H1 (cell line): ENCODE measurements around the gene ADAMTS17. TPM values are rescaled to one million over a fixed set of nuclear protein-coding genes. Genes with fewer than 3 reads are reported as not detected.

ENCODE experiments used
- CTCF ChIA-PET: fragments of 300-600 bp; sonication (Branson Sonifier 250); formaldehyde crosslinking; loops from one replicate; lab custom pipeline; 2021; ENCODE audit not compliant: partially characterized antibody; lab: Charles Lee
- POLR2A ChIA-PET: fragments of 300-600 bp; sonication (Branson Sonifier 250); formaldehyde crosslinking; loops from one replicate; lab custom pipeline; 2021; ENCODE audit warnings: inconsistent platforms; ENCODE audit not compliant: partially characterized antibody; lab: Charles Lee
- DNase-seq, 2 experiments: peaks; one replicate each; pipeline versions ENCODE4 v3.0.0 to v3.0.0-alpha.2; 2010 to 2022; ENCODE audit warnings: low spot score in 2 of 2, low read depth in 1 of 2, mixed read lengths in 1 of 2
- FAIRE-seq: peaks from 2 replicates; lab custom pipeline; 2011; peaks lifted over from hg19 to GRCh38; lab: Jason Lieb, UNC
- H2AFZ ChIP-seq: 2 replicates; pipeline ENCODE4 v1.8.1; 2012; ENCODE audit warnings: low read length, inconsistent platforms
- H2AK5ac ChIP-seq: 2 replicates; pipeline ENCODE4 v1.6.1; 2013; ENCODE audit warnings: low read depth, low read length
- H2BK120ac ChIP-seq: replicated peaks from 2 replicates; pipeline ENCODE3; 2013; ENCODE audit warnings: low read depth, low read length, inconsistent platforms
- H2BK12ac ChIP-seq: 2 replicates; pipeline ENCODE4 v1.6.1; 2013; ENCODE audit warnings: low read depth, low read length
- H2BK15ac ChIP-seq: 2 replicates; pipeline ENCODE4 v1.6.1; 2013; ENCODE audit warnings: low read length
- H2BK20ac ChIP-seq: 2 replicates; pipeline ENCODE4 v1.6.1; 2013; ENCODE audit warnings: low read length
- H2BK5ac ChIP-seq: 2 replicates; pipeline ENCODE4 v1.6.1; 2013; ENCODE audit warnings: low read depth, low read length
- H3K14ac ChIP-seq: 2 replicates; pipeline ENCODE4 v1.6.1; 2013; ENCODE audit warnings: inconsistent platforms; ENCODE audit not compliant: insufficient read length
- H3K18ac ChIP-seq: 2 replicates; pipeline ENCODE4 v1.6.1; 2013; ENCODE audit warnings: low read length; ENCODE audit errors: extremely low read depth
- H3K23ac ChIP-seq: 2 replicates; pipeline ENCODE4 v1.6.1; 2013; ENCODE audit warnings: inconsistent platforms; ENCODE audit not compliant: insufficient read length
- H3K23me2 ChIP-seq: 2 replicates; pipeline ENCODE4 v1.6.1; 2013; ENCODE audit warnings: low read depth, low read length
- H3K27ac ChIP-seq: 2 replicates; pipeline ENCODE4 v1.6.1; 2011; ENCODE audit warnings: low read depth, low read length, inconsistent platforms
- H3K27me3 ChIP-seq, 4 experiments: replicated peaks in 1 of 4; 1 replicate in 1 of 4; 2 replicates in 3 of 4; pipeline versions ENCODE4 v1.6.1 to v1.8.1; 2011 to 2013; ENCODE audit warnings: low read length in 3 of 4, mild to moderate bottlenecking in 3 of 4, inconsistent platforms in 2 of 4, mixed read lengths in 2 of 4, moderate library complexity in 1 of 4; ENCODE audit not compliant: control insufficient read depth in 3 of 4, insufficient read depth in 3 of 4; ENCODE audit errors: extremely low read depth in 1 of 4
- H3K36me3 ChIP-seq, 4 experiments: 2 replicates each; pipeline versions ENCODE4 v1.6.1 to v1.8.1; 2011 to 2013; ENCODE audit warnings: mild to moderate bottlenecking in 4 of 4, low read length in 3 of 4, moderate library complexity in 2 of 4, control low read depth in 1 of 4, inconsistent platforms in 1 of 4; ENCODE audit not compliant: insufficient read depth in 4 of 4, control insufficient read depth in 2 of 4
- H3K4ac ChIP-seq: replicated peaks from 2 replicates; pipeline ENCODE3; 2013; ENCODE audit warnings: low read length, low read depth, mixed read lengths, inconsistent platforms; ENCODE audit not compliant: insufficient read length
- H3K4me1 ChIP-seq, 4 experiments: replicated peaks in 1 of 4; 1 replicate in 1 of 4; 2 replicates in 3 of 4; pipeline versions ENCODE4 v1.6.1 to v1.8.1; 2011 to 2013; ENCODE audit warnings: low read length in 3 of 4, inconsistent platforms in 2 of 4, mixed read lengths in 1 of 4; ENCODE audit not compliant: insufficient read depth in 4 of 4, control insufficient read depth in 3 of 4
- H3K4me2 ChIP-seq, 2 experiments: 2 replicates each; pipeline versions ENCODE4 v1.6.1 to v1.8.1; 2011 to 2013; ENCODE audit warnings: low read depth in 2 of 2, low read length in 2 of 2, control low read depth in 1 of 2, inconsistent platforms in 1 of 2, mild to moderate bottlenecking in 1 of 2; ENCODE audit not compliant: insufficient read depth in 1 of 2
- H3K4me3 ChIP-seq, 4 experiments: fragments of 200-600, 300-600 bp in 1 of 4; sonication (generic), shearing (Covaris generic), sonication (Bioruptor Twin) in 1 of 4; 2 replicates each; pipeline versions ENCODE4 v1.5.1 to v1.8.1; 2011 to 2016; ENCODE audit warnings: low read length in 4 of 4, low read depth in 3 of 4, control low read depth in 2 of 4, inconsistent platforms in 2 of 4, mild to moderate bottlenecking in 2 of 4, mixed read lengths in 1 of 4, moderate library complexity in 1 of 4; ENCODE audit not compliant: insufficient read depth in 2 of 4; ENCODE audit errors: extremely low read depth in 1 of 4
- H3K56ac ChIP-seq: replicated peaks from 2 replicates; pipeline ENCODE3; 2013; ENCODE audit warnings: low read depth, mild to moderate bottlenecking, mixed read lengths, low read length, inconsistent platforms; ENCODE audit not compliant: insufficient read length
- H3K79me1 ChIP-seq: 2 replicates; pipeline ENCODE4 v1.6.1; 2013; ENCODE audit warnings: low read depth, low read length, control low read depth
- H3K79me2 ChIP-seq, 2 experiments: 2 replicates each; pipeline versions ENCODE4 v1.6.1 to v1.8.1; 2012 to 2013; ENCODE audit warnings: low read length in 2 of 2, mild to moderate bottlenecking in 2 of 2, inconsistent platforms in 1 of 2; ENCODE audit not compliant: insufficient read depth in 2 of 2, control insufficient read depth in 1 of 2
- H3K9ac ChIP-seq, 4 experiments: replicated peaks in 1 of 4; 1 replicate in 1 of 4; 2 replicates in 3 of 4; pipeline versions ENCODE4 v1.6.1 to v1.8.1; 2011 to 2013; ENCODE audit warnings: low read depth in 3 of 4, low read length in 3 of 4, control low read depth in 2 of 4, mild to moderate bottlenecking in 2 of 4, moderate library complexity in 2 of 4, inconsistent platforms in 1 of 4; ENCODE audit errors: extremely low read depth in 1 of 4
- H3K9me3 ChIP-seq, 2 experiments: 2 replicates each; pipeline versions ENCODE4 v1.6.1 to v1.8.1; 2012 to 2013; ENCODE audit warnings: mild to moderate bottlenecking in 2 of 2, moderate library complexity in 2 of 2, control low read depth in 1 of 2, inconsistent platforms in 1 of 2, low read depth in 1 of 2, low read length in 1 of 2, mixed read lengths in 1 of 2; ENCODE audit not compliant: insufficient read depth in 2 of 2
- H4K20me1 ChIP-seq, 2 experiments: replicated peaks in 1 of 2; 2 replicates each; pipeline versions ENCODE3 to v1.8.1; 2011 to 2013; ENCODE audit warnings: inconsistent platforms in 2 of 2, low read length in 2 of 2, mild to moderate bottlenecking in 1 of 2; ENCODE audit not compliant: insufficient read depth in 2 of 2, control insufficient read depth in 1 of 2
- H4K5ac ChIP-seq: 2 replicates; pipeline ENCODE4 v1.6.1; 2013; ENCODE audit warnings: low read length, low read depth, mixed read lengths, inconsistent platforms; ENCODE audit not compliant: insufficient read length
- H4K8ac ChIP-seq: 2 replicates; pipeline ENCODE4 v1.8.0; 2013; ENCODE audit warnings: mild to moderate bottlenecking, moderate library complexity, low read length, inconsistent platforms; ENCODE audit not compliant: insufficient read depth; ENCODE audit errors: extremely low read depth
- H4K91ac ChIP-seq: replicated peaks from 2 replicates; pipeline ENCODE3; 2013; ENCODE audit warnings: low read length, mixed read lengths, inconsistent platforms; ENCODE audit not compliant: insufficient read length
- BCL11A ChIP-seq, 2 experiments: IDR thresholded peaks; one replicate each; pipeline ENCODE4 v1.6.1; 2011; ENCODE audit warnings: low read depth in 2 of 2, low read length in 2 of 2, mild to moderate bottlenecking in 2 of 2
- BRCA1 ChIP-seq: IDR thresholded peaks from 2 replicates; pipeline ENCODE4 v1.6.1; 2012; ENCODE audit warnings: low read depth, low read length, improper control_type of control experiment
- EP300 ChIP-seq, 2 experiments: IDR thresholded peaks; 1 replicate in 1 of 2; 2 replicates in 1 of 2; pipeline ENCODE4 v1.6.1; 2011 to 2012; ENCODE audit warnings: low read depth in 2 of 2, low read length in 2 of 2, mild to moderate bottlenecking in 2 of 2, borderline replicate concordance in 1 of 2, inconsistent platforms in 1 of 2, moderate library complexity in 1 of 2
- JUN ChIP-seq: IDR thresholded peaks from 2 replicates; pipeline ENCODE4 v1.6.1; 2011; ENCODE audit warnings: low read depth, mild to moderate bottlenecking, improper control_type of control experiment, low read length
- KDM4A ChIP-seq: IDR thresholded peaks from one replicate; pipeline ENCODE4 v1.7.1; 2012; ENCODE audit warnings: low read depth, mild to moderate bottlenecking, moderate library complexity, low read length, inconsistent platforms; ENCODE audit not compliant: severe bottlenecking
- PHF8 ChIP-seq: fragments of 200-600 bp; sonication (generic); conservative IDR thresholded peaks from 2 replicates; pipeline ENCODE4 v1.7.1; 2012; ENCODE audit warnings: low read depth, mild to moderate bottlenecking, inconsistent platforms, low read length, moderate library complexity
- TAF7 ChIP-seq: optimal IDR thresholded peaks from 2 replicates; pipeline ENCODE3; 2011; ENCODE audit warnings: low read depth, mild to moderate bottlenecking, inconsistent platforms, low read length, moderate library complexity, borderline replicate concordance
- TCF12 ChIP-seq: IDR thresholded peaks from 2 replicates; pipeline ENCODE4 v1.6.1; 2011; ENCODE audit warnings: low read depth, mild to moderate bottlenecking, low read length
- ZNF274 ChIP-seq: IDR thresholded peaks from 2 replicates; pipeline ENCODE4 v1.7.0; 2012; ENCODE audit warnings: low read length, borderline replicate concordance; ENCODE audit errors: extremely low read depth
- WGBS, 2 experiments: shearing (Covaris generic) in 1 of 2; methylation state at CpG; one replicate each; pipeline versions ENCODE4 v1.1.6 to v1.1.7; 2013 to 2015; ENCODE audit warnings: low lambda C conversion rate in 2 of 2, mixed read lengths in 2 of 2, inconsistent platforms in 1 of 2, low coverage in 1 of 2, missing lambda C conversion rate in 1 of 2; ENCODE audit not compliant: insufficient replicate concordance in 2 of 2, insufficient coverage in 1 of 2, insufficient read length in 1 of 2; ENCODE audit errors: extremely low coverage in 1 of 2, missing lambda C conversion rate in 1 of 2; 5-methylcytosine and 5-hydroxymethylcytosine counted together
- polyA plus RNA-seq, 7 experiments: library from polyadenylated mRNA; depleted of rRNA in 3 of 7; stranded (reverse) in 5 of 7; unstranded in 2 of 7; fragments of >200 nt in 5 of 7; fragments of 200-250 nt in 2 of 7; gene quantifications; 1 replicate in 5 of 7; 2 replicates in 1 of 7; 4 replicates in 1 of 7; pipeline versions ENCODE4 v1.2.1 to v1.2.3, GENCODE V29; 2011 to 2013; ENCODE audit warnings: missing spikeins in 2 of 7, mixed read lengths in 2 of 7
- total RNA-seq: library from RNA; stranded (reverse); fragmentation: NEBNext Ultra II Directional; extraction: Animal tissue kit (Norgen Biotek cat#: 25700); gene quantifications from 2 replicates; pipeline ENCODE4 v1.2.1, GENCODE V29; 2021
- TF ChIP-seq, protein P1 (sequence below): IDR thresholded peaks from 2 replicates; pipeline ENCODE4 v1.6.1; 2012; ENCODE audit warnings: inconsistent platforms

The ADAMTS17 gene
- total and polyA plus RNA-seq, 2 of the 8 experiments (the other 6 are each of a cell fraction or from before 2014, with no cell fraction given), result 0.51 to 1.7 TPM

- DNase-seq (no peak), FAIRE-seq (no peak)
- no peak overlapping the region for H3K9ac ChIP-seq
- no peak overlapping the region for H2BK15ac ChIP-seq
- 92% methylated on average over 19 of the region's 19 CpGs; no CpG with 5 or more reads in 1 of the 2 experiments for WGBS, 2 experiments
- H3K14ac ChIP-seq, result no peak overlapping the region
- no peak overlapping the region for H2BK120ac ChIP-seq
- no peak overlapping the region for H2AK5ac ChIP-seq
- H3K23me2 ChIP-seq, result peaks cover under 1% of the 10 kb centered on the region; the same call in 1 of the 2 replicates
- ChIA-PET CTCF (interaction anchor here (1.6 to 1.8 kb wide), 2 partner anchors 8 to 71 kb away, joined by 5 read pairs; no protein-coding TSS in a partner anchor), POLR2A (no interaction called here)
- no peak overlapping the region for H2AFZ ChIP-seq
- H3K23ac ChIP-seq, result no peak overlapping the region
- H3K27me3 ChIP-seq, result no peaks in the 10 kb centered on the region; a peak in 1 of 7 replicates
- no peak overlapping the region for H3K4me2 ChIP-seq
- H3K4me3 ChIP-seq, result no peak overlapping the region
- no peaks in the 10 kb centered on the region for H3K4me1 ChIP-seq
- no peak overlapping the region for H3K27ac ChIP-seq
- no peaks in the 10 kb centered on the region for H3K79me2 ChIP-seq
- no peak overlapping the region for H2BK12ac ChIP-seq
- no peak overlapping the region for H4K91ac ChIP-seq
- H3K4ac ChIP-seq, result no peak overlapping the region
- H3K36me3 ChIP-seq, result no peaks in the 10 kb centered on the region
- H3K18ac ChIP-seq, result no peak overlapping the region
- no peak overlapping the region for H2BK5ac ChIP-seq
- H3K56ac ChIP-seq, result no peak overlapping the region
- no peaks in the 10 kb centered on the region for H3K79me1 ChIP-seq
- H4K8ac ChIP-seq, result no peak overlapping the region
- H4K20me1 ChIP-seq, result no peaks in the 10 kb centered on the region
- H2BK20ac ChIP-seq, result no peak overlapping the region
- H3K9me3 ChIP-seq, result peaks cover 1 to 5% of the 10 kb centered on the region in 2 experiments; a peak in 2 of 4 replicates
- H4K5ac ChIP-seq, result no peak overlapping the region
- no peak for TF ChIP-seq TAF7
- TF ChIP-seq ZNF274, result no peak
- no peak for TF ChIP-seq JUN
- TF ChIP-seq EP300 (IDR thresholded peaks at IDR 0.05; ENCODE audit: borderline replicate concordance in 1 of 2, low read depth in 2 of 2, low read length in 2 of 2), result no peak
- no peak for TF ChIP-seq KDM4A
- no peak for TF ChIP-seq BCL11A (IDR thresholded peaks at IDR 0.05; ENCODE audit: low read depth in 2 of 2, low read length in 2 of 2)
- TF ChIP-seq PHF8, result no peak
- TF ChIP-seq TCF12, result no peak
- TF ChIP-seq BRCA1, result no peak
- TF ChIP-seq, protein P1, sequence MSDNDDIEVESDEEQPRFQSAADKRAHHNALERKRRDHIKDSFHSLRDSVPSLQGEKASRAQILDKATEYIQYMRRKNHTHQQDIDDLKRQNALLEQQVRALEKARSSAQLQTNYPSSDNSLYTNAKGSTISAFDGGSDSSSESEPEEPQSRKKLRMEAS, result no peak
Observed at GRCh38 chr15:100052716-100053473, 288.9 kb downstream of the ADAMTS17 start.
